ENCODE measurements around the gene PGGHG. TPM values are rescaled to one million over a fixed set of nuclear protein-coding genes. Genes with fewer than 3 reads are reported as not detected.
A peak's percentile ranks its signal among the peaks of the same experiment; 100 is the strongest.
"Not testable (repeated sequence)": the region's sequence is repeated elsewhere in the genome, so short reads cannot be mapped to it uniquely, and the experiment has no call there.

PGGHG gene
- polyA plus RNA-seq, 5 donors, result 12.3 to 27.9 (median 18.1) TPM

- no peak for DNase-seq
Measured at GRCh38 chr11:296171-297050, 7.5 kb downstream of the PGGHG start.

- no peak for DNase-seq
Measured at GRCh38 chr11:297051-297585, 8.2 kb downstream of the PGGHG start.

GRCh38 chr11:297586-298405, 8.9 kb downstream of the PGGHG start:
- no peak for DNase-seq

GRCh38 chr11:298406-299065, 9.6 kb downstream of the PGGHG start:
- no peak for DNase-seq

- DNase-seq, result no peak
Measured at GRCh38 chr11:299081-299891, 10.4 kb downstream of the PGGHG start, which contains the start of gene IFITM5. IFITM5 (minus strand) TSS chr11:299526; CDS start chr11:299490, 36 bp downstream.

- DNase-seq, result peak in 1 of 2 donors; percentile 57
Measured at GRCh38 chr11:299951-300735, 11.2 kb downstream of the PGGHG start.

- no peak for DNase-seq
Measured at GRCh38 chr11:303363-303762, 14.4 kb downstream of the PGGHG start.

GRCh38 chr11:304061-304506, 15.2 kb downstream of the PGGHG start:
- no peak for DNase-seq

- peak; percentile 75 to 82 for DNase-seq
Measured at GRCh38 chr11:304915-305843, 16.3 kb downstream of the PGGHG start.

- no peak for DNase-seq
Measured at GRCh38 chr11:305844-306211, 16.9 kb downstream of the PGGHG start.

- DNase-seq, result no peak
Measured at GRCh38 chr11:306645-307371, 17.9 kb downstream of the PGGHG start.

- peak; percentile 80 to 83 for DNase-seq
Measured at GRCh38 chr11:307766-308708, 19.1 kb downstream of the PGGHG start, which contains the start of gene IFITM2. IFITM2 (plus strand) TSS chr11:307816; CDS start chr11:308193, 377 bp downstream.

- DNase-seq, result not testable (repeated sequence)
Measured at GRCh38 chr11:308740-309665, 20.1 kb downstream of the PGGHG start.

- DNase-seq, result not testable (repeated sequence)
Measured at GRCh38 chr11:309979-310572, 21.1 kb downstream of the PGGHG start.
